NCI-H524 treated with DMSO at 0.1 percent for 48 hours (cell line): ENCODE data around the gene CSPG4.
"Not testable (repeated sequence)": the region's sequence is repeated elsewhere in the genome, so short reads cannot be mapped to it uniquely, and the experiment has no call there.

Source experiments
- DNase-seq: peaks from one replicate; lab custom pipeline; 2025; lab: John Stamatoyannopoulos, UW

The CSPG4 gene

GRCh38 chr15:75703440-75704262, 9.0 kb downstream of the CSPG4 start:
- not testable (repeated sequence) for DNase-seq

GRCh38 chr15:75702436-75702835, 10.2 kb downstream of the CSPG4 start:
- DNase-seq: no peak

GRCh38 chr15:75701071-75702003, 11.3 kb downstream of the CSPG4 start:
- not testable (repeated sequence) for DNase-seq

GRCh38 chr15:75699961-75700874, 12.4 kb downstream of the CSPG4 start:
- DNase-seq: peak; percentile 88

GRCh38 chr15:75699517-75699916, 13.1 kb downstream of the CSPG4 start:
- not testable (repeated sequence) for DNase-seq

- not testable (repeated sequence) for DNase-seq
These were observed 14.5 kb downstream of the CSPG4 start for GRCh38 chr15:75697974-75698747.

- DNase-seq: no peak
These were observed 15.1 kb downstream of the CSPG4 start for GRCh38 chr15:75697523-75697922.

- DNase-seq: no peak
These were observed 15.8 kb downstream of the CSPG4 start for GRCh38 chr15:75696854-75697259.

- no peak for DNase-seq
These were observed 16.3 kb downstream of the CSPG4 start for GRCh38 chr15:75696311-75696720.

- no peak for DNase-seq
These were observed 16.9 kb downstream of the CSPG4 start for GRCh38 chr15:75695634-75696310.

GRCh38 chr15:75695220-75695619, 17.4 kb downstream of the CSPG4 start:
- DNase-seq: no peak

- peak; percentile 94 for DNase-seq
These were observed 18.1 kb downstream of the CSPG4 start for GRCh38 chr15:75694241-75695182.

- peak; percentile 29 for DNase-seq
These were observed 19.0 kb downstream of the CSPG4 start for GRCh38 chr15:75693501-75694240.

GRCh38 chr15:75693028-75693427, 19.6 kb downstream of the CSPG4 start:
- DNase-seq: not testable (repeated sequence)

GRCh38 chr15:75692311-75692710, 20.3 kb downstream of the CSPG4 start:
- not testable (repeated sequence) for DNase-seq

- not testable (repeated sequence) for DNase-seq
These were observed 23.2 kb downstream of the CSPG4 start for GRCh38 chr15:75689429-75689828.

GRCh38 chr15:75688831-75689230, 23.8 kb downstream of the CSPG4 start:
- no peak for DNase-seq

GRCh38 chr15:75688278-75688557, 24.4 kb downstream of the CSPG4 start:
- no peak for DNase-seq
